WI38 (cell line): Measurements from ENCODE around the gene ALG5.

Experiments
- H3K4me3 ChIP-seq: 2 replicates; pipeline ENCODE4 v1.5.1; 2011; ENCODE audit warnings: low read depth, mild to moderate bottlenecking, control low read depth, low read length
- TF ChIP-seq, protein P1 (sequence below): IDR thresholded peaks from 2 replicates; pipeline ENCODE4 v1.5.1; 2012; ENCODE audit warnings: low read depth, mild to moderate bottlenecking, control low read depth, low read length

ALG5 gene

DNA sequence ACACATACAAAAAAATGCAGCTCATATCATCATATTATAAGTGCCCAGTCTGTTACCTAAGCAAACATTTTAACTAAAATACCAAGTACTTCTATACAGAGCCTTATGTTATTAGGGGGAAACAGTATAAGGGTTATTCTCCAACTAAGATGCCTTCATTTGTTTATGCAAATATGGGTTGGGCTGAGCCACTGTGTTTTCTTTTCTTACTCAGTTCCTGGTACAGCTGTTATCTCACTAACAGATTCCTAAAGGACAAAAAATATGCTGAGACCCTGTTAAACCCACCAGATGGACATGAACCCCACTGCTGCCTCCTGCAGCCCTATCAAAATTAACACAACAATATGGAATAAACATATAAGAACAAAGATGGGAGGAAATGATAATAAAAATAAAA, 44.6 kb downstream of the ALG5 start:
- TF ChIP-seq, protein P1, sequence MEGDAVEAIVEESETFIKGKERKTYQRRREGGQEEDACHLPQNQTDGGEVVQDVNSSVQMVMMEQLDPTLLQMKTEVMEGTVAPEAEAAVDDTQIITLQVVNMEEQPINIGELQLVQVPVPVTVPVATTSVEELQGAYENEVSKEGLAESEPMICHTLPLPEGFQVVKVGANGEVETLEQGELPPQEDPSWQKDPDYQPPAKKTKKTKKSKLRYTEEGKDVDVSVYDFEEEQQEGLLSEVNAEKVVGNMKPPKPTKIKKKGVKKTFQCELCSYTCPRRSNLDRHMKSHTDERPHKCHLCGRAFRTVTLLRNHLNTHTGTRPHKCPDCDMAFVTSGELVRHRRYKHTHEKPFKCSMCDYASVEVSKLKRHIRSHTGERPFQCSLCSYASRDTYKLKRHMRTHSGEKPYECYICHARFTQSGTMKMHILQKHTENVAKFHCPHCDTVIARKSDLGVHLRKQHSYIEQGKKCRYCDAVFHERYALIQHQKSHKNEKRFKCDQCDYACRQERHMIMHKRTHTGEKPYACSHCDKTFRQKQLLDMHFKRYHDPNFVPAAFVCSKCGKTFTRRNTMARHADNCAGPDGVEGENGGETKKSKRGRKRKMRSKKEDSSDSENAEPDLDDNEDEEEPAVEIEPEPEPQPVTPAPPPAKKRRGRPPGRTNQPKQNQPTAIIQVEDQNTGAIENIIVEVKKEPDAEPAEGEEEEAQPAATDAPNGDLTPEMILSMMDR, result no peak
- H3K4me3 ChIP-seq, result no peak overlapping the region

DNA sequence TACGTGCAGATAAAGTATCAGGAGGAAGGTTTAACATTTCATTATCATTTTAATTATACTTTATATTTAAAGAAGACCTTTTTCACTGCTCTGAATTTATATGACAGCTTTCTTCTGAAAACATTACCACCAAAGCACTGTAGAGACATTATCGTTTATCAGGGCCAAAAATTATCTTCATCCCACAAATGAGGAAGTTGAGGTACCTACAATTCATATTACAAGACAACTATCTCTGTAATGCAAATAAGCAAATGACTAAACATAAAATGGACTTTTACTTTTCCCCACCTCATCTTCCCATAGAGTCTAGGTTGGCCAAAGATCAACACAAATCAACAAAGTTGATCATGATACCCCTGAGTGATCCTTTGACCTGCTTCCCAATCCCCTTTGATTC, 48.2 kb downstream of the ALG5 start:
- no peak overlapping the region for H3K4me3 ChIP-seq
- TF ChIP-seq, protein P1, result no peak

DNA sequence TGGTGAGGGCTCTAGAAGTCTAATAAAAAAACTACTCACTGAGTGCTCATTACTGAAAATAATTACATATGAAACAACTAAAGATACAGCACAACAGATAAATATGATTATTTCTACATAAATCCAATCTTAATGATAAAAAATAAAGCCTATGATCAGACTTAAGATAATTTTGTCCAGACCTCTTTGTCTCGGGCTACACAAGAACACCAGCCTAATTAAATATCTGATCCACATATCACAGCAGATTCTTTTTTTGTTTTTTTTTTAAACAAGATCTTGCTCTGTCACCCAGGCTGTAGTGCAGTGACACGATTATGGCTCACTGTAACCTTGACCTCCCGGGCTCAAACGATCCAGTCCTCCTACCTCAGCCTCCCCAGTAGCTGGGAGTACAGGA, 48.8 kb downstream of the ALG5 start:
- TF ChIP-seq, protein P1, result no peak
- H3K4me3 ChIP-seq, result no peak overlapping the region

DNA sequence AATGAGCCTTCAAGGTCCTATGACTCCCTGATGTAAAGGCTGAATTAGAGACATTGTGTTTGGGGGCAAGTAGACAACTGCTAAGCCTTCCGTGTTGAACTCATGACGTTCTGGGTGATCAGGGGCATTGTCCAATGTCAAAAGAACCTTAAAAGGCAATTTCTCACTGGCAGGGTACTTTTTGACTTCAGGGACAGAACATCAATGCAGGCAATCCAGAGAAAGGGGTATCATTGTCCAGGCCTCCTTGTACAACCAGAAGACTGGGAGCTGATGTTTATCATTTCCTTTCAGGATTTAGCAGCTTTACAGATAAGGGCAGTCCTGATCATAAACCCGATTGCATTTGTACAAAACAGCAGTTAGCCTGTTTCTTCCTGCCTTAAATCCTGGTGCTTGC, 54.1 kb downstream of the ALG5 start:
- no peak overlapping the region for H3K4me3 ChIP-seq
- TF ChIP-seq, protein P1, result no peak

DNA sequence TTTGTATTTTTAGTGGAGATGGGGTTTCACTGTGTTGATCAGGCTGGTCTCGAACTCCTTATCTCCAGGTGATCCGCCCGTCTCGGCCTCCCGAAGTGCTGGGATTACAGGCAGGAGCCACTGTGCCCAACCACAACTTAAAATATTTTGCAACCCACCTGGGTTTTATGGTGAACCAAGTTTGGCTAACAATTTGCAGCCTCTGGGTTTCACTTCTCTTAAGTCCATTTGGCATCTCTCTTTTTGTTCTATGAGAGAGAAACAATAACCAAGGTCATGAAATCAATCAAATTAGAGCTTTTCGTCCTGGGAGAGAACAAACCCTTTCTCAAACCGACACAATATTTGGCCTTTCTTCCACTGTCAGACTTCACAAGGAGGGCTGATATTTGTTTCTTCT, 73.5 kb downstream of the ALG5 start:
- no peak overlapping the region for H3K4me3 ChIP-seq
- TF ChIP-seq, protein P1, result no peak

DNA sequence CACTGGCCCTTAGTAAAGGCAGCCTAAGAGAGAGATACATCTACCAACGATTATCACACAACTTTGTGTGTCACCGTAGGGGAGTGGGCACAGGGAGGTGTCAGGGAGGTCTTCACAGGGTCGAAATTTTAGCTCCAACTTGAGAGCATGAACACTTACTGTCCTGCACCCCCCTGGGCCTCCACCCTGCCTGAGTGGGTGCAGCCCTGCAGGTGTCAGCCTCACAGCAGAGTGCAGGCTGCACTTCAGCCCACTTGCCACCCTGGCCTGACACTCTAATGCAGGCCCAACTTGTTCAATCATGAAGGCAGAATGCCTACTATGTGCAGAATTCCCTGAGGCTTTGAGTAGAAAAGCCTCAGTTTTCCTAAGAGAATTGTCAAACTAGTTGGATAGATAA, 75.1 kb downstream of the ALG5 start:
- no peak overlapping the region for H3K4me3 ChIP-seq
- TF ChIP-seq, protein P1, result no peak

DNA sequence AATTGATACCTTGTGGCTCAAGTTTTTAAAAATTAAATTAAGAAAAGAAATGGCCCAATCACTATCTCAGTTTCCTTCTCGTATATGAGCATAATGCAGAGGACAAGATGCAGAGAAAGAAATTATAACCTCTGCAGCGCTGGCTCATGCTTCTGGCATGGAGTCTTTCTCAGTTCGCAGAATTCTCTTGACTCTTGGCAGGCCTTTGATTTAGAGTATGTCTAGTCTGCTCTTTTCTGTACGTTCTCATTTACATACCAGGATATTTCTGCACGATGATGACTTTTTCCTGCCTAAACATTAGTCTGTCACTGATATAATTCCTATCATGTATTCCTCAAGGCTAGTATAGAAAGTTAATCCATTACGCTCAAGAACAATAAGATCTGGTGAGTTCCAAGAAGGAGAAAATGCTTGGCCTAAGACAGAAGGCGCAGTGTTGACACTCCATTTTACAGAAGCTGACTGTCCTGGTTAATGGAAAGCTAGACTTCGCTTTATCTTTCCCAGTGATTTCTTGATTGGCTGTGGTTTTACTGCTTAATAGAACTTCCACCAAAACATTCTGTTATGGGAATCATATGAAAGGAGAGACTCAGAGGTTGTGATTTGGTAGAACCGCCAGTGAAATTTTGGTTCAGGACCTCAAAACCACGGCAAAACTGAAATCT, 77.4 kb downstream of the ALG5 start:
- TF ChIP-seq, protein P1, result no peak
- no peak overlapping the region for H3K4me3 ChIP-seq
